Measurements from ENCODE around the gene BLACAT1. TPM values are rescaled to one million over a fixed set of nuclear protein-coding genes. Genes with fewer than 3 reads are reported as not detected.

BLACAT1 gene
- polyA plus RNA-seq, 1 of the 3 experiments (the other 2 are of a cell fraction) = not detected

DNA sequence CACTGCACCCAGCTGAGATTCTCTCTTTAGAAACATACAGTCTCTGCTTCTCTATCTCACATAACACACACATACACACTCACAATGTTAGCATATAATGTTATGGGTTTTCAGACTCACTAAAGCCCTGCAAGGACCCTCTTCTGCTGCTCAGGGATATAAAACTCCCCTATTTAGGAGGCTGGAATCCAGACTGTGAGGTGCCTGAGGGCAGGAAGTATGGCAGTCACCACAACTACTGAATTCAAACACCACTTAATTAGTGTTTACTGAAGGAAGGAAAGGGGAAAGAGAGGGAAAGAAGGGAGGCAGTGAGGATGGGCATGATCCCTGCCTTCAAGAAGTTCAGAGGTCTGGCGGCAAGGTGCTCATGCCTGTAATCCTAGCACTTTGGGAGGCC, 40.8 kb upstream of the BLACAT1 start:
- ChIA-PET POLR2A (no interaction called here), CTCF (interaction anchor here (1.6 to 45.6 kb wide), 3 partner anchors 10 to 258 kb away, joined by 3 to 1333 read pairs (median 141); no protein-coding TSS in a partner anchor)

DNA sequence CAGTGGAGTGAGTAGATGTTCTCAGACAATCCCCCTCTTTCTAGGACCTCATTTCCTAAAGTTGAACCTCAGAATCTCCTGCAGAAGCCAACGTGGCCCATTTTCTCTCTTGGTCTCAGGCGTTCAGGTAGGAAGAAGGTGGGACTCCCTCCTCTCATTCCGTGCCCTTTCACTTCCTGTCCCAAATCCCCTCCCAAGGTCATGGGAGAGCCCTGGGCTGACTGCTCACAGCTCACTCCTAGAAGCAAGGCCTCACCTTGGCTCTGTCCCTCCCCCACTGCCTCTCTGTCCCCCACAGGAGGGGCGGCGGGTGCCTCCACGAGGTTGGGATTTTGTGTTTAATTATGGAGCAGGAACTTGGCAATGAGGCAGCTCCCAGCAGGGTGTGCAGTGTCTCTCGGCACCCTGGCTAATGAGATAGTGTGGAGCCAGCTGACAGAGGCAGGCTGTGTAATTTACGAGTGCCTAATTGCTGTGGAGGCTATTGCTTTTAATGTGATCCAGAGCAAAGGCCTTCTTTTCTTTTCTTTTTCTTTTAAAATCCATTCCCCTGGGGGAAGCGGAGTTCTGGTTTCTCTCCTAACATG, 39.5 kb upstream of the BLACAT1 start:
- WGBS (ENCODE audit: low lambda C conversion rate) = 70% methylated on average over 9 of the region's 9 CpGs
- Histone ChIP-seq H3F3A (replicated peaks; ENCODE audit: insufficient read depth) (no peaks in the 10 kb centered on the region), H3K4me2 (no peak overlapping the region), H4K20me1 (ENCODE audit: insufficient read depth) (no peaks in the 10 kb centered on the region), H3K27me3 (ENCODE audit: insufficient read depth) (peaks cover 5% of the 10 kb centered on the region; the same call in 1 of the 2 replicates), H2AFZ (ENCODE audit: low read depth) (no peak overlapping the region), H3K79me2 (ENCODE audit: insufficient read depth) (no peaks in the 10 kb centered on the region), H3K27ac (ENCODE audit: low read depth in 2 of 2, low read length in 1 of 2) (no peak overlapping the region; a peak in 1 of 4 replicates), H3K4me3 (ENCODE audit: low read depth in 2 of 2, low read length in 1 of 2) (no peak overlapping the region), H3K9me2 (no peaks in the 10 kb centered on the region), H3K9ac (no peak overlapping the region), H3K36me3 (replicated peaks in 1 of 2; ENCODE audit: control insufficient read depth in 1 of 2, insufficient read depth in 2 of 2, low read length in 1 of 2) (no peaks in the 10 kb centered on the region), H3K9me3 (no peaks in the 10 kb centered on the region), H3K4me1 (ENCODE audit: control insufficient read depth in 1 of 2, insufficient read depth in 2 of 2, low read depth in 1 of 2, low read length in 1 of 2) (peaks cover 18 to 24% of the 10 kb centered on the region in 2 experiments; a peak in 3 of 4 replicates)
- DNase-seq = no peak
- no peak for TF ChIP-seq FOXM1 (IDR thresholded peaks at IDR 0.05; ENCODE audit: low read depth)
- TF ChIP-seq, protein P1, sequence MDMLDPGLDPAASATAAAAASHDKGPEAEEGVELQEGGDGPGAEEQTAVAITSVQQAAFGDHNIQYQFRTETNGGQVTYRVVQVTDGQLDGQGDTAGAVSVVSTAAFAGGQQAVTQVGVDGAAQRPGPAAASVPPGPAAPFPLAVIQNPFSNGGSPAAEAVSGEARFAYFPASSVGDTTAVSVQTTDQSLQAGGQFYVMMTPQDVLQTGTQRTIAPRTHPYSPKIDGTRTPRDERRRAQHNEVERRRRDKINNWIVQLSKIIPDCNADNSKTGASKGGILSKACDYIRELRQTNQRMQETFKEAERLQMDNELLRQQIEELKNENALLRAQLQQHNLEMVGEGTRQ (IDR thresholded peaks at IDR 0.05; ENCODE audit: borderline replicate concordance, low read depth, low read length) = no peak
- TF ChIP-seq, protein P2, sequence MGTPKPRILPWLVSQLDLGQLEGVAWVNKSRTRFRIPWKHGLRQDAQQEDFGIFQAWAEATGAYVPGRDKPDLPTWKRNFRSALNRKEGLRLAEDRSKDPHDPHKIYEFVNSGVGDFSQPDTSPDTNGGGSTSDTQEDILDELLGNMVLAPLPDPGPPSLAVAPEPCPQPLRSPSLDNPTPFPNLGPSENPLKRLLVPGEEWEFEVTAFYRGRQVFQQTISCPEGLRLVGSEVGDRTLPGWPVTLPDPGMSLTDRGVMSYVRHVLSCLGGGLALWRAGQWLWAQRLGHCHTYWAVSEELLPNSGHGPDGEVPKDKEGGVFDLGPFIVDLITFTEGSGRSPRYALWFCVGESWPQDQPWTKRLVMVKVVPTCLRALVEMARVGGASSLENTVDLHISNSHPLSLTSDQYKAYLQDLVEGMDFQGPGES (IDR thresholded peaks at IDR 0.05; ENCODE audit: low read depth, low read length) = no peak
- ChIA-PET POLR2A (no interaction called here), CTCF (interaction anchor here (1.0 to 45.6 kb wide), 6 partner anchors 9 to 259 kb away, joined by 3 to 1333 read pairs (median 58); no protein-coding TSS in a partner anchor)

More for the DNA sequence above, 40.8 kb upstream of the BLACAT1 start:
- no peaks in the 10 kb centered on the region for H3K9me2 ChIP-seq
- no peak overlapping the region for H3K4me2 ChIP-seq
- no peak for DNase-seq
- no peak overlapping the region for H3K4me3 ChIP-seq (ENCODE audit: low read depth in 2 of 2, low read length in 1 of 2)
- no peaks in the 10 kb centered on the region for H3F3A ChIP-seq (replicated peaks; ENCODE audit: insufficient read depth)
- WGBS (ENCODE audit: low lambda C conversion rate) = 83% methylated on average over 1 of the region's 1 CpG
- H3K27ac ChIP-seq (ENCODE audit: low read depth in 2 of 2, low read length in 1 of 2) = no peak overlapping the region
- H2AFZ ChIP-seq (ENCODE audit: low read depth) = no peak overlapping the region
- H3K4me1 ChIP-seq (ENCODE audit: control insufficient read depth in 1 of 2, insufficient read depth in 2 of 2, low read depth in 1 of 2, low read length in 1 of 2) = peaks cover 18 to 38% of the 10 kb centered on the region in 2 experiments
- no peaks in the 10 kb centered on the region for H3K36me3 ChIP-seq (replicated peaks in 1 of 2; ENCODE audit: control insufficient read depth in 1 of 2, insufficient read depth in 2 of 2, low read length in 1 of 2)
- no peaks in the 10 kb centered on the region for H3K79me2 ChIP-seq (ENCODE audit: insufficient read depth)
- peaks cover 5% of the 10 kb centered on the region; the same call in 1 of the 2 replicates for H3K27me3 ChIP-seq (ENCODE audit: insufficient read depth)
- no peaks in the 10 kb centered on the region for H4K20me1 ChIP-seq (ENCODE audit: insufficient read depth)
- no peaks in the 10 kb centered on the region for H3K9me3 ChIP-seq
- no peak for TF ChIP-seq MXI1 (IDR thresholded peaks at IDR 0.05; ENCODE audit: low read depth, low read length)
- TF ChIP-seq MEF2A (IDR thresholded peaks at IDR 0.05; ENCODE audit: borderline replicate concordance, low read depth) = no peak
- no peak for TF ChIP-seq FOSL2 (IDR thresholded peaks at IDR 0.05; ENCODE audit: borderline replicate concordance, low read depth)
- TF ChIP-seq, protein P1 (IDR thresholded peaks at IDR 0.05; ENCODE audit: borderline replicate concordance, low read depth, low read length) = no peak
- no peak for TF ChIP-seq FOXJ3 (CRISPR knock-in tag; IDR thresholded peaks at IDR 0.05)
- no peak for TF ChIP-seq RXRA (IDR thresholded peaks at IDR 0.05; ENCODE audit: borderline replicate concordance, low read depth)
- no peak for TF ChIP-seq ELF1 (IDR thresholded peaks at IDR 0.05)
- no peak for TF ChIP-seq TEAD4 (IDR thresholded peaks at IDR 0.05; ENCODE audit: borderline replicate concordance, insufficient read depth)
- TF ChIP-seq JUND (IDR thresholded peaks at IDR 0.05) = no peak
- no peak for TF ChIP-seq RCOR1 (IDR thresholded peaks at IDR 0.05; ENCODE audit: low read length)
- TF ChIP-seq GATA2 (CRISPR knock-in tag; IDR thresholded peaks at IDR 0.05) = no peak
- no peak for TF ChIP-seq NRF1 (IDR thresholded peaks at IDR 0.05; ENCODE audit: low read depth, low read length)
- TF ChIP-seq NFIC (IDR thresholded peaks at IDR 0.05; ENCODE audit: borderline replicate concordance) = no peak
- TF ChIP-seq RAD21 (IDR thresholded peaks at IDR 0.05; ENCODE audit: low read length) = no peak
- TF ChIP-seq, protein P3, sequence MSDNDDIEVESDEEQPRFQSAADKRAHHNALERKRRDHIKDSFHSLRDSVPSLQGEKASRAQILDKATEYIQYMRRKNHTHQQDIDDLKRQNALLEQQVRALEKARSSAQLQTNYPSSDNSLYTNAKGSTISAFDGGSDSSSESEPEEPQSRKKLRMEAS (IDR thresholded peaks at IDR 0.05; ENCODE audit: low read depth) = no peak
- TF ChIP-seq POLR2AphosphoS5 (IDR thresholded peaks at IDR 0.05; ENCODE audit: low read depth, low read length) = no peak
- TF ChIP-seq SMC3 (IDR thresholded peaks at IDR 0.05; ENCODE audit: low read depth, low read length) = no peak
- TF ChIP-seq EZH2phosphoT487 (IDR thresholded peaks at IDR 0.05; ENCODE audit: borderline replicate concordance, low read depth) = no peak
- H3K9ac ChIP-seq = no peak overlapping the region
